NCI-H526 (cell line): ENCODE measurements around the gene NME2.
"Not testable (repeated sequence)": the region's sequence is repeated elsewhere in the genome, so short reads cannot be mapped to it uniquely, and the experiment has no call there.

ENCODE experiments used
- DNase-seq, 2 experiments: peaks; one replicate each; lab custom pipeline; 2025; lab: John Stamatoyannopoulos, UW

NME2 gene

DNA sequence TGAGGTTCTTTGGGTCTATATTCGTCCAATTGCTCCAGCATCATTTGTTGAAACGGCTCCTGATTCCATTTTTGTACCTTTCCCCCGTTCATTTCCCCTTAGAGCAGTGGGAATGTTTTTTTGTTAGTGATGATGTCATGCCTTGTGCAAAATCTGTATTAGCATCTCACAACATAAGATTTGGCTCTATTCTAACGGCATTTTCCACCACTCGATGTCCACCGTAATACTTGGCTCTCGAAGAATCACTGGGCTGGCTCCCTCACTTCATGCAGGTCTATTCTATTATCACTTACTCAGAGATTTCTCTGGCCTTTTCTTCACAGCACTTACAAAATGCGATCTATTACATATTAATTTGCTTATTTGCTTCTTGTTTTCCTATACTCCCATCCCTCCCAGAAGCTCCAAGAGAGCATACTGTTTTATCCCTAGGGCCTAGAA, 13.4 kb upstream of the NME2 start:
- peak in 1 of 2 experiments; percentile 76 for DNase-seq

DNA sequence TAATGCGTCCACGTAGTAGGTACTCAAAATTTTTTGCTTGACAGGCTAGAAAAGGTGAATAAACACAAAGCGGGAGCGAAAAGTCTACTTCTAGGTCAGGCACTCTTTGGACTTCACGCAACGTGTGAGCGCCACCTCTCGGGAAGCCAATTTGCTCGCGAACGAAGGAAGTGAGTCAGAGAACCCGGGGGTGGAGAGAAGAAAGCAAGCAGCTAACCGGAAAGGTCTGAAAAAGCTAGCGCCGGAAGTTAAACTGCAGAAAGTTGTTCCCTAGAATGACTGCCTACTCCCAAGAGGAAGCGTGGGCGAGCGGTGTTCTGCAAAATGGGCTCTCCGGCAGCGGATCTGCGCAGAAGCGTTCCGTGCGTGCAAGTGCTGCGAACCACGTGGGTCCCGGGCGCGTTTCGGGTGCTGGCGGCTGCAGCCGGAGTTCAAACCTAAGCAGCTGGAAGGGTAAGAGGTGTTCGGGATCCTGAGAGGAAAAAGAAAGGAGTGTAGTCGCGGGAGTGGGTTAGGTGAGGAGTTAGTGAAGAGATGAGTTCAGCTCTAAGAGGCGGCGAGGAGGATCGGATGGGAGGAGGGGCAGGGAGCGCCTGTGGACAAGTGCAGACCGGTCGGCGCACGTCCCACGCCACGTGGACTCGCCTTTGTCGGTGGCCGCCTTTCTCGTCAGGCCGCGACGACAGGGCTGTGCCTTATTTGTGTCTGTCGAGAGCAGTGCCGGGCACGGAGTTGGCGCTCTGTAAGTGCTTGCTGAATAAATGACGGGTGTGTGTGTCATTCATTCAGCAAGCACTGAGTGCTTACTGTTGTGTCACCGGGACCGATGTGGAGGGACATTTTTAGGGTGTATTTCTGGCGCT, 12.8 kb upstream of the NME2 start, which contains the start of gene NME1:
NME1 (plus strand) TSS at position 350 of the 863 bp plus-strand sequence. CDS start 2,096 bp downstream, outside the sequence.
- DNase-seq = peak; percentile 99

DNA sequence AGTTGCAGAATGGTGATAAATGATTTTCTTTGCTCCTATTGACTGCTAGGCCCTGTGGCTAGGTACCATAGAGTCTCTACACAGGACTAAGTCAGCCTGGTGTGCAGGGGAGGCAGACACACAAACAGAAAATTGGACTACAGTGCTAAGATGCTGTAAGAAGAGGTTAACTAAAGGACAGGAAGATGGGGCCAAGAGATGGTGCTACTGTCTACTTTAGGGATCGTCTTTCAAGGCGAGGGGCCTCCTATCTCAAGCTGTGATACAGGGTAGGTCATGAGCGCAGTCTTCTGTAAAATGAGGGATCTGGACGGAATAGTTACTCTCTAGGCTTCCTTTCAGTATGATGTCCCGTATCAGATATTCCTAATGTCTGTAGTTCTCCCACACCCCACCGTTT, 12.0 kb upstream of the NME2 start:
- DNase-seq = peak in 1 of 2 experiments; percentile 35

DNA sequence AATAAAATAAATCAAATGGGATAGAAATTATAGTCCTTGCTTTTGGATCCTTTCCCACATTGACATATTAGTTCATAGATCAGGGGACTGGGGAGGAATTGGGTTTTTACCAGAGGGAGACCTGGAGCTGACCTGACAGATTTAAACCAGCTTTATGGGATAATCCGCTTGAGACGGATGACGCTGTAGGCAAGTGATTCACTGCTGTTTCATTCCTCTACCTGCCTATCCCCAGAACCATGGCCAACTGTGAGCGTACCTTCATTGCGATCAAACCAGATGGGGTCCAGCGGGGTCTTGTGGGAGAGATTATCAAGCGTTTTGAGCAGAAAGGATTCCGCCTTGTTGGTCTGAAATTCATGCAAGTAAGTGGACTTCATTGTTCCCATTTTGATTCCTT, 10.8 kb upstream of the NME2 start:
- DNase-seq = no peak

DNA sequence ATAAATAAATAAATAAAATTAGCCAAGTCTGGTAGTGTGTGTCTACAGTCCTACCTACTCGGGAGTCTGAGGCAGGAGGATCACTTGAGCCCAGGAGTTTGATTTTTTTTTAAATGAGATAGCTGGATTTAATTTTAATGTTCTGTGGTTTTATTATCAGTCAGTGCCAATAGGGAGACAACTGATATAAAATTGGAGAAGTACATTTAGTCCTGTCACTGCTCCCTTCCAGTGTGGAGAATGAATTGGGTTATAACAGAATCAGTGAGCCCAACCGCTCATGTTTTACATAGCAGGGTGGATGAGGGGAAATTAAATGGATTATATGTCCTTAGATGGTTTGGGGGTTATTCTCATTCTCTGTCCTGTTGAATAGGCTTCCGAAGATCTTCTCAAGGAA, 6.6 kb upstream of the NME2 start:
- DNase-seq = no peak

DNA sequence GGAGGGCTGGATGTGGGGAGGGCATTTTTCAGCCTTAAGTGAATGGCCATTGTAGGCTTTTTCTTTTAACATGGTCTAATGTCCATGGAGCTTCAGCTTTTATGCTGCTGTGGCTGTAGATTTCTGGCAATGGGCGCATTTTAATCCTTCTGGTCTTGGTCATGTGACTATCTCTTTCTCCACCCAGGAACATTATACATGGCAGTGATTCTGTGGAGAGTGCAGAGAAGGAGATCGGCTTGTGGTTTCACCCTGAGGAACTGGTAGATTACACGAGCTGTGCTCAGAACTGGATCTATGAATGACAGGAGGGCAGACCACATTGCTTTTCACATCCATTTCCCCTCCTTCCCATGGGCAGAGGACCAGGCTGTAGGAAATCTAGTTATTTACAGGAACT, 4.7 kb upstream of the NME2 start:
- no peak for DNase-seq

DNA sequence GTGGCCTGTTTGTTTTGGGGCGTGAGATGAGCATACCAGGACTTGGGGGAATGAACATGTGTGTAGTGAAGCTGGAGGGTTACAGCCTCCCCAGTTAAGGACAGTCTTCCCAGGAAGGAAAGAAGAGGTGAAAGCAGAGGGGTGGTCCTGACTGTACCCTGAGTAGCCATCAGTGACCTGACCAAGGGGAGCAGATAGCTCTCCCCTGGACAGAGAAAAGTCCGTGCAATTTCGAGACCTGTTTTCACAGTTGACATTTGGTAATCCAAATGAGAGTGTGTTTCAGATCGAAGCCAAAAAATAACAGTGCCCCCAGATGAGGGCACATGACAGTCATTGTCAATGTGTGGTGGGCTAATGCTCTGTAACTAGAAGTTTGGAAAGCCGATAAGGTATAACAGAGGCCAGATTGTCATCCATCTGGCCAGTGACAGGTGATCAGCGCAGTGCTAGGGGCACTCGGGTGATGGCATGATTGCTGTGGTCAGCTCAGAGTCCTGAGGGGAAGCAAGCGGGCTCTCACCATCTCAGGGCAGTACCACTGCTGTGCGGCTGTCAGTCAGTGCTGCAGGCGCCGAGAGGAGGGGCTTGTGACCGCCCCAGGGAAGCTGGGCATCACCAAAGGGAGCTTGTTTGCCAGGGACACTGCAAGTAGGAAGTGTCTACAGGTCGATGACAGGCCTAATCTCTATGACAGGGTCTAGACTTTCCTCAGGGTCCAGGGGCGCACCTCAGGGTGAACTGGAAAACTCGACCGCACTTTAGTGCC, 1.1 kb upstream of the NME2 start:
- peak in 1 of 2 experiments; percentile 55 for DNase-seq

DNA sequence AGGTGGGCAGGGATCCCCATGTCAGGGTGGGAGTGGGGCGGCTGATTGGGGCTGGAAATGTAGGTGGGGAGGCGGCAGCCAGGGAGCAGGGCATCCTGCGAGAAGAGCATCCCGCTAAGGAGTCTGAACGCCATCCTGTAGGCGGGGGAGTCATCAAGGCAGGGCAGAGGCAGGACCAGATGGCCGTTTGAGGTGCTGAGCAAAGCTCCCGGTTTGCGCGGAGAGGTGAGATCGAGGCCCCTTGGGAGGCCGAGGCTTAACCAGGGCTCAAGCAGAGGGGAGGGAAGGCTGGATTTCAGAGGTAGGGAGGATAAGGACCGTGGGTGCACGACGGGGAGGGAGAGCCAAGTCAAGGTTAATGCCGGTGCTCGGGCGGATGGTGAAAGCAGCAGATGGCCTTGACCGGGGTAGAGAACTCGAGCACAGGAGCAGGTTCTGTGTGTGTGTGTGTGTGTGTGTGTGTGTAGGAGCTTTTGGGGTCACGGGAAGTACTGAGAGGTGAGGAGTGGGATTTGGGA, 472 bp upstream of the NME2 start:
- DNase-seq = peak in 1 of 2 experiments; percentile 71

DNA sequence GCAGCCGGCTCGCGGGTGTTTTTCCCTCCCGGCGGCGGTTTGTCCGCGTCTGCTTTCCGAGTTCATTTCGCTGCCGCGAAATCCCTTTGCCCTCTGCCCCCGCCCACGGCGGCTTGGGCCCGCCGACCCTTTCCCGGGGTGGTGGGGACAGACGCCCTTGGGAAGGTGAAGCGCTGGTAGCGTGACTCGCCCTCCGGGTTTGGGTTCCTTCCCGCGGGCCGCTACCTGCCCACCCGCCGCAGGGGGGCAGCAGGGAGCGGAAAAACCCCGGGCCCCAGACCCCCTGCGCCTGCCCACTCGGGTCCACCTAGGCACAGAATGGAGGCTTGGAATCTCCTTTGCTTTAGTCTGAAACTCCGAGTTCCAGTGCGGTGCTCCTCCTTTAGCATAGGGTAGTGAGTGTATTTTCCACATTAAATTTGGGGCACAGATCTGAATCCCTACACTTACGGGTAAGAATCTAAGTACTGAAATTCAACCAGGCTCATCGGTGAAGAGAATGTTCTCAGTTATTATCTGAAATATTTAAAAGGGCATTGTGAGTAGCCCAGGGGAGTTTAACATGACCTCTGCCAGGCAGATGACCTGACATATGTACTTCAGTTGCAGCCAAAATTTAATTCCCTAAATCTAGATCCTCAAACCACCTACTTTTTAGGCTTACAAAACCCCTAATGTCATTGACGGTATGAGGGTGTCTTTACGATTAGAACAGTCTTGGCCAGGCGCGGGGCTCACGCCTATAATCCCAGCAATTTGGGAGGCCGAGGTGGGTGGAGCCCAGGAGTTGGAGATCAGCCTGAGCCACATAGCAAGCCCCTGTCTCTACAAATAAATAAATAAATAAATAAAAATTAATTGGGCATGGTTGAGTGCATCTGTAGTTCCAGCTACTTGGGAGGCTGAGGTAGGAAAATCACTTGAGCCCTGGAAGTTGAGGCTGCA, 1.0 kb downstream of the NME2 start:
- peak; percentile 41 to 85 for DNase-seq

DNA sequence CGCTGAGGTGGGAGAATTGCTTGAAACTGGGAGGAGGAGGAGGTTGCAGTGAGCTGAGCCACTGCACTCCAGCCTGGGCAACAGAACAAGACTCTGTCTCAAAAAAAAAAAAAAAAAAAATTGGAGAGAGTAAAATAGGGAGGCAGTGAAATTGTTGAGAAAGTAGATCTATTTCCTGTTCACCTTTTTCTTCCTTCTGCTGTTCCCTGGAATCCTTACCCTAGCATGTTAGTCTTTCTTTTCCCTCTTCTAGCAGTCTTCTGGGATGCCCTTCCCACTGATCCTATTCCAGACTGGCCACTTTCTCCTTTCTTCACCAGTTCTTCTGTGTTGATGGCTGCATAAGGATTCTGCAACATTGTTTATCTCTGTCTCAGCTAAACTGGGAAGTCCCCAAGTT, 3.1 kb downstream of the NME2 start:
- no peak for DNase-seq

DNA sequence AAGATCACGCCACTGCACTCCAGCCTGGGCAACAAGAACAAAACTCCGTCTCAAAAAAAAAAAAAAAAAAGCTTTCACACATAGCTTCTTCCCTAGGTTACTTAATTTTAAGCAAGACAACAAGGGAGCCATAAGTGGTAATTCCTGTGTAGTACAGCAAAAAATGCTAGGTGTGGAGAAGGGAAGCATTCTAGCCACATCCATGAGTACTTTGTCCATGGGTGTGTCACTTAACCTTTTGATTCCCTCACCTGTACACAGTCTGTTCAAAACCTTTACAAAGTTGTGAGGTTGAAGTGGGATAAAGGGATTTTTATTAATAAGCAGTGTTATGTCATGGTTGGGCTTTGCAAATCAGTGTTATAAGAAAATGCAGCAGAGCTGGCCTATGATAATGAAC, 4.5 kb downstream of the NME2 start:
- DNase-seq = no peak

DNA sequence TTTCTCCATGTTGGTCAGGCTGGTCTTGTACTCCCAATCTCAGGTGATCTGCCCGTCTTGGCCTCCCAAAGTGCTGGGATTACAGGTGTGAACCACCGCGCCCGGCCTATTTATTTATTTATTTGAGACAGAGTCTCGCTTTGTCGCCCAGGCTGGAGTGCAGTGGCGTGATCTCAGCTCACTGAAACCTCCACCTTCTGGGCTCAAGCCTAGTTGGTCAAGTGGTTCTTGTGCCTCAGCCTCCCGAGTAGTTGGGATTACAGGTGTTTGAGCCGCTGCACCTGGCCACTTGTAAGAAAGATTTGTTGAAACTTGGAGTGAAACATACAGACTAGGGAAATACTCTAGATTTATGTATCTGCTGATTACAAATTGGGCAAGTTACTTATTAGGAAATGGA, 5.8 kb downstream of the NME2 start:
- DNase-seq = not testable (repeated sequence)

DNA sequence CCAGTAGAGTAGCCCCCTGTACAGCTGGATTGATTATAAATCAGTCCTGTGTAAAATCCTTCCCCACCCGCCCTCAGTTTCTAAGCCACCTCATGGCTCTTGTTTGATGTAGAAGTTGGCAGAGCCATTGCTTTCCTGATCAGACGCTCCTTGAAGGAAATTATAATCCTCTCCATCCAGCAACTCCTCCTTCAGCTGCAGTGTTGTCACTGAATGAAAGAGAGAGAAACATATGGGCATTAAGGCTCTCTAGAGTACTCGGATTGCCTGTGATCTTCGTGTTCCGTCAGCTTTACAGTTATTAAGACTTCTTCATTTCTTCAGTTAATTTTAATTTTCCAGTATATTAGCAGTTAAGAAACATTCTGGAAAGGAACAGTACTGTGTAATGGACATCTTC, 14.3 kb downstream of the NME2 start:
- no peak for DNase-seq

DNA sequence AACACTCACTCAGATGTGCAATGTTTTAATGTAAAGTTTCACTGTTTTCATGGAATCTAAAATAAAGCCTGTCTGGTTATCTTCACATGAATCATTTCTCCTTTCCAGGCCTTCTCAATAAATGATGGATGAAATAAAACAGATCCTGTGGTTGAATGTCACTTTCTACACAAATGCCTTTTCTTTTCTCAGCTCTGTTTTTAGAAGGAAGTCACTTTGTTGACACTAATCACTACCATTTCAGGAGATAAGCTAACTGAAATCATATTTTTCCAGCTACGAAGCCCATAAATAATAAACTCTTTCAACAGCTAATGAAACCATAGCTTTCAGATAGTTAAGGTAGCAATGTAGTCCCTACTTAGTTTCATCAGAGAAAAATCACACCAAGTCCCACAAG, 17.9 kb downstream of the NME2 start:
- DNase-seq = no peak

DNA sequence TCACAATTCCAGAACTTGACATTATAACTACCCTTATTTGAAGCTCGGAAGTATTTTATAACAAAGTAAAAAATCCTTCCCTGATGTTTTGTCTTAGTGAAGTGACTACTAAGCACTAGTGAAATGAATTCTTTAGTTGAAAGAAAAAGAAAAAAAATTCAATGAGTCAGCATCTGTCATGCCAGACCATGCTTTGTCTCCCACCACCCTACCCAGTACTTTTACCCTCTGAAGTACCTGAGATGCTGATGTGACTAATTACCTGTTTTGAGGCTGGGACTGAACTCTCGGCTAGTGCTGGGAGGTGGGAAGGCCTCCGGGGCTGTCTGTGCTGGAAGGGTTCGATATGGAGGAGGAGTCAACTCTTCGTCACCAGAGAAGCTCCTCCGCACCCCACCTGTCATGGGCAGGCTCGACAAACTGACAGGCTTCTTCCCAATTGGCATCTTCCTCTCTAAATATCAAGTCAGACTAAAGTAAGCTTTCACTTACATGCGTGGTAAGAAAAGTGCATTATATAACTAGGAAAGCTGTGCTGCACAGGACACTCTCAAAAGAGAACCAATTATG, 19.6 kb downstream of the NME2 start:
- DNase-seq = no peak

DNA sequence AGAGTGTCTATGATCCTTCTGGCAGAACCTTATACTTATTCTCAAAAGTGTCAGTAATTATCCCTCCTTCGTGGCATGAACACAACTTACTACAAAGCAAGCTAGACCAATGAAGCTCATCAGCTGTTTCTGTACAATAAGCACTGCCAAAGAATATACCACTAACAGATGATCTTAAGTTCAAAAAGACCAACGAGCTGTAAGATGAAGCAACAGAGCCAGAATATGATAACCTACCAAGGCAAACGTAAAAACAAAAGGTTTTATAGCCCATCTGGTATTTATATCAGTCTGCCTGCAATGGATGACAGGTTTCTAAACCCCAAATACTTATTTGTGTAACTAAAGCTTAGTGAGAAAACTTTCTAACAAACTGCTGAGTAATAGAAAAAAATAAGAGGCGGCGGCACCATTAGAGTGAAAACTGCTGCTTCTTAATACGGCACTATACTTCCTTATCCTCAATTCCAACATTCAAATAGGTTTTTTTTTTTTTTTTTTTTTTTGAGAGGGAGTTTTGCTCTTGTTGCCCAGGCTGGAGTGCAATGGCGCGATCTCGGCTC, 22.1 kb downstream of the NME2 start:
- DNase-seq = no peak

DNA sequence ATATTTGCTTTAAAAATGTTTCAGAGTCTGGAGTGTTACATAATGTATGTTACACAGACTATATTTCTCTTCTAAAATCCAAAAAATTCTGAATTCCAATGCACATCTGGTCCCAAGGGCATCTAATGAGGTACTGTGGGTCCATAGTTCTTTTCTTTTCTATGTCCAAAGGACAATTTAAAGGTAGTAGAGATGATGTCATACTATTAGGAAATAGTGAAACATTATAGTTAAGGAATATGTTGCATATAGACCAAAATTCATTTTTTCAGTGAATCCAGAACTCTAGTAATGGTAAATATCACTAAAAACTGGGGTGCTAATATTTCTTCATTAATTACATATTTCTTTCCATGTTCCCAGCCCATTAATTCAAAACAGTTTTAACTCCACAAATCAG, 23.0 kb downstream of the NME2 start:
- DNase-seq = no peak

DNA sequence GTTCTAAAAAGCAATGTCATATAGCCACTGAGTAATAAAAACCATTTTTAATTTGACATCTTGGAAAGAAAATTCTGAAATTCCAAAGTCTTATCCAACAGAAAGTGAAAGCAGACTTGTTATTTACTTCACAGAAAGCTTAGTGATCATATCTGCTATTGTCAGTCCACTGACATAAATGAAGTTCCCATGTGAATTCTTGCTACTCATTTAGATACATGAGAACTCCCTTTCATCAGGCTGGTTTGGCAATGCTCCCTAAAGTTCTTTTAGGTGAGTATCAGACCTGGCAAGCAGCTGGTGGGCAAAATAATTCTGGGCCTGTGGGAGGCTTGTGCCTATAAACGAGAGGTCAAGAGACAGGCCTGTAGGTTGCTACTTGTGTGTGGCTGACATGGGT, 23.4 kb downstream of the NME2 start:
- no peak for DNase-seq

DNA sequence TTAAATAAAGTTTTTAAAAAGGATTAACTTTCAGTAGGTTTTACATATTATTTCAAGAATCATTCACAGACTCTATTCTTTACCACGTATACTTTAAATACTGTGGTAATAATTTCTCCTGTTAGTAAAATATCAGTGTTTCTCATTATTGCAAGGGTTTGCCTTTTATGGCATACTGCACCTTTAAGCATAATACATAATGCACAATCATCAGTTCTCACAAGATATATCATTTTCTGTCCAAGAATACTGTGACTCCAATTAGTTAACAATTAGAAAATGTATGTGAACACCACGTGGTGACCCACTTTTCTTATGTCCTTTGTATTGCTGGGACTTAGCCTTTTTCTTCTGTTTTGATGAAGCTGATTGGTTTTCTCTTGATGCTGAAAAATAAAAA, 25.7 kb downstream of the NME2 start:
- no peak for DNase-seq

DNA sequence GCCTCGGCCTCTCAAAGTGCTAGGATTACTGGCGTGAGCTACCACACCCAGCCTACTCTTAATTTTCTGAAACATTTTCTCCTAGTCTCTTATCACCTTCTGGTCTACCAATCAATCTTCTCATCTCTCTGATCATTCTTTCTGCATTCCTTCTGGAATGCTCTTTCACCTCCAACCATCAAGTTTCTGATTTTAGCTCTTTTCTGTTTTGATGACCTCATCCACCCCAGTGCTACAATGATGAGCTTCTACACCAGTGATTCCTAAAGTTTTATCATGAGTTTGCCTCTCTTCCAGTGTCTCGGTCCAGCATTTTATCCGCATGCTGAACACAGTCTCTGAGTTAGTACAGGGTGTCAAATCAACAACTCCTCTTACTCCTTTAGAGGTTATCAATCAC, 31.5 kb downstream of the NME2 start:
- no peak for DNase-seq

DNA sequence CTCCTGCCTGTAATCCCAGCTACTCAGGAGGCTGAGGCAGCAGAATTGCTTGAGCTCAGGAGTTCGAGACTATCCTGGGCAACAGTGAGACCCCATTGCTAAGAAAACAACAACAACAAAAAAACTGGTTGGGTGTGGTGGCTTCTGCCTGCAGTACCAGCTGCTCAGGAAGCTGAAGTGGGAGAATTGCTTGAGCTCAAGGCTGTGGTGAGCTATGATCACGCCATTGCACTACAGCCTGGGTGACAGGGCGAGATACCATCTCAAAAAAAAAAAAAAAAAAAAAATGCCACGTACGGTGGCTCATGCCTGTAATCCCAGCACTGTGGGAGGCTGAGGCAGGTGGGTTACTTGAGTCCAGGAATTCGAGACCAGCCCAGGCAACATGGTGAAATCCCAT, 34.1 kb downstream of the NME2 start:
- no peak for DNase-seq
